Activated naive CD8-positive, alpha-beta T cell treated with anti-CD3 and anti-CD28 coated beads, Interleukin-2, amount 50 U/mL, for 24 hours (primary cell): ENCODE results near the gene MTHFD1.
A peak's percentile ranks its signal among the peaks of the same experiment; 100 is the strongest.

Experiments
- ATAC-seq: fragments of 150-1000 bp; cut with Tn5 transposase; one replicate; pipeline ENCODE4 v1.10.0; 2021
- DNase-seq: peaks from one replicate; pipeline ENCODE4 v3.0.0; 2021
- H3K27ac Mint-ChIP-seq: one replicate; pipeline ENCODE4 v1.8.0; 2021; ENCODE audit warnings: mild to moderate bottlenecking, mixed read lengths
- H3K27me3 Mint-ChIP-seq: one replicate; pipeline ENCODE4 v1.8.0; 2021; ENCODE audit warnings: mixed read lengths
- H3K36me3 Mint-ChIP-seq: one replicate; pipeline ENCODE4 v1.8.0; 2021; ENCODE audit warnings: low read depth, mixed read lengths
- H3K4me1 Mint-ChIP-seq: one replicate; pipeline ENCODE4 v1.8.0; 2021; ENCODE audit warnings: mixed read lengths
- H3K4me3 Mint-ChIP-seq: one replicate; pipeline ENCODE4 v1.8.0; 2021; ENCODE audit warnings: mild to moderate bottlenecking, moderate library complexity, mixed read lengths
- H3K9me3 Mint-ChIP-seq: one replicate; pipeline ENCODE4 v1.8.0; 2021; ENCODE audit warnings: mixed read lengths

The MTHFD1 gene

GRCh38 chr14:64476438-64476837 is 88.3 kb downstream of the MTHFD1 start:
- Mint-ChIP-seq H3K27ac (no peak overlapping the region), H3K27me3 (no peaks in the 10 kb centered on the region), H3K4me1 (peaks cover 19% of the 10 kb centered on the region), H3K36me3 (peaks cover 10% of the 10 kb centered on the region), H3K9me3 (no peaks in the 10 kb centered on the region), H3K4me3 (no peak overlapping the region)
- ATAC-seq (no peak), DNase-seq (no peak)

DNA sequence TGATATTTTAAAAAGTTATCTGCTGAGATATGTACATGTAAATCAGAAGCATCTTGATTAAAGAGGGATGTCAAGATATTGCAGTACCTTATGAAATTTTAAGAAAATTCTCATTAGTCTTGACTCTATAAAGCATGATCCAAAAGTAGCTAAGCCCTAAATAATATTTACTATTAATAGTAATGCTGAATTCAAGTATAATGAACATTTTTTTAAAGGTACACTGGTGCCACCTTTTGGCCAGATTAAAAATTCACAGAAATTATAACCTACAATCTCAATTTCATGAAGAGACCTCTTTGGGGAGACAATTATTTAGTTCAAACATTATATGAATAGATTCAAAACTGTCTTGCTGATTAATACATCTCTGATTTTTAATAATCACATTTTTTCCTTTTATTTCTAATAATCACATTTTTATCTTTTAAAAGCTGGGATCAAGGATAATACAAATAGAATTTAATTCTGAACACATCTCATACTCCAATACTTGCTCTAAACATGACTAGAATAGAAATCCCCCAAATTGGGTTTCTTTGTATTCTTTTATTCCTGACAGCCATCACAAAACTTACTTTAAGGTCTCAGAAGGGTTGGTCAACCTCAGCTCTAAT is 90.6 kb downstream of the MTHFD1 start:
- Mint-ChIP-seq H3K4me1 (peaks cover 21% of the 10 kb centered on the region), H3K4me3 (no peak overlapping the region), H3K27ac (no peak overlapping the region), H3K36me3 (peaks cover 11% of the 10 kb centered on the region), H3K27me3 (no peaks in the 10 kb centered on the region), H3K9me3 (no peaks in the 10 kb centered on the region)
- no peak for ATAC-seq
- no peak for DNase-seq

DNA sequence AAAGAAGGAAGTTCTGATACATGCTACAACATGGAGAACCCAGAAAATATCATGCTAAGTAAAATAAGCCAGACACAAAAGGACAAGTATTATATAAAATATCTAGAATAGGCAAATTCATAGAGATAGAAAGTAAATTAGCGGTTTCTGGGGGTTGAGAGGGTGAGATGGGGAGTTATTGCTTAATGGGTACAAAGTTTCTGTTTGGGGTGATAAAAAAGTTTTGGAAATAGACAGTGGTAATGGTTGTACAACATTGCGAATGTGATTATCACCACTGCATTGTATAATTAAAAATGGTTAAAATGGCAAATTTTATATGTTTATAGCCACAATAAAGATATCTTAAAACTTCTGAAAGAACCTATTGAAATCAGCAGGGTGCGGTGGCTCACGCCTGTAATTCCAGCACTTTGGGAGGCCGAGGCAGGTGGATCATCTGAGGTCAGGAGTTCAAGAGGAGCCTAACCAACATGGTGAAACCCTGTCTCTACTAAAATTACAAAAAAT is 100.5 kb downstream of the MTHFD1 start:
- no peak for ATAC-seq
- no peak overlapping the region for H3K27ac Mint-ChIP-seq

GRCh38 chr14:64491637-64492036 is 103.5 kb downstream of the MTHFD1 start:
- Mint-ChIP-seq H3K27ac (no peak overlapping the region), H3K9me3 (no peaks in the 10 kb centered on the region), H3K4me1 (peaks cover 35% of the 10 kb centered on the region), H3K36me3 (peaks cover 42% of the 10 kb centered on the region), H3K27me3 (no peaks in the 10 kb centered on the region), H3K4me3 (no peak overlapping the region)
- ATAC-seq = no peak
- no peak for DNase-seq

More for the DNA sequence above, 100.5 kb downstream of the MTHFD1 start:
- Mint-ChIP-seq H3K4me1 (peaks cover 22% of the 10 kb centered on the region), H3K36me3 (peaks cover 51% of the 10 kb centered on the region), H3K9me3 (no peaks in the 10 kb centered on the region), H3K27me3 (no peaks in the 10 kb centered on the region), H3K4me3 (no peak overlapping the region)
- DNase-seq = no peak

GRCh38 chr14:64493455-64493854 is 105.3 kb downstream of the MTHFD1 start:
- ATAC-seq = no peak
- Mint-ChIP-seq H3K27me3 (no peaks in the 10 kb centered on the region), H3K27ac (no peak overlapping the region), H3K9me3 (no peaks in the 10 kb centered on the region), H3K4me1 (peaks cover 47% of the 10 kb centered on the region), H3K36me3 (peaks cover 31% of the 10 kb centered on the region), H3K4me3 (no peak overlapping the region)
- no peak for DNase-seq

- Mint-ChIP-seq H3K27me3 (no peaks in the 10 kb centered on the region), H3K4me1 (peaks cover 62% of the 10 kb centered on the region), H3K36me3 (peaks cover 39% of the 10 kb centered on the region), H3K27ac (no peak overlapping the region), H3K4me3 (no peak overlapping the region), H3K9me3 (no peaks in the 10 kb centered on the region)
- DNase-seq (no peak), ATAC-seq (no peak)
Measured at GRCh38 chr14:64495252-64495651, 107.1 kb downstream of the MTHFD1 start.

DNA sequence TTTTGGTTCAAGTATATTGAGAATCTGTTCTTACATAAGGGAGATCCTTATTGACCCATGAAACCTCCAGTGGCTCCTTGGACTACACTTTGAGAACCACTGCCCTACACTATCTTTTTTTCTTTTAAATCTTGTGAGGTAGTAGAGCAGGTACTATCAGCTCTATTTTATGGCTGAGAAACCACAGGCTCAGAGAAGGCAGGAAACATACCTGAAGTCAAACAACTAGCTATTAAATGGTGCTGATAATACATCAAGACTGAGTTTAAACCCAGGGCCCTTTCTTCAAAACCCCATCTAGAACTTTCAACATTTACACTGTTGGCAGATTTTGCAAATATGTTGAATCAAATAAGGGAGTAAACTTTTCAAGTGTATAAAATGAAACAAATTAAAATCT is 108.6 kb downstream of the MTHFD1 start:
- Mint-ChIP-seq H3K27me3 (no peaks in the 10 kb centered on the region), H3K9me3 (no peaks in the 10 kb centered on the region), H3K27ac (no peak overlapping the region), H3K4me3 (no peak overlapping the region), H3K4me1 (peaks cover 69% of the 10 kb centered on the region), H3K36me3 (peaks cover 29% of the 10 kb centered on the region)
- ATAC-seq (no peak), DNase-seq (no peak)

- no peaks in the 10 kb centered on the region for H3K27me3 Mint-ChIP-seq
- DNase-seq = no peak
- H3K4me3 Mint-ChIP-seq = peak overlapping the region; percentile 95
- peak overlapping the region; percentile 95 for H3K27ac Mint-ChIP-seq
- H3K9me3 Mint-ChIP-seq = no peaks in the 10 kb centered on the region
- peaks cover 55% of the 10 kb centered on the region for H3K4me1 Mint-ChIP-seq
- no peak for ATAC-seq
- H3K36me3 Mint-ChIP-seq = peaks cover 24% of the 10 kb centered on the region
Measured at GRCh38 chr14:64500088-64500487, 111.9 kb downstream of the MTHFD1 start.

DNA sequence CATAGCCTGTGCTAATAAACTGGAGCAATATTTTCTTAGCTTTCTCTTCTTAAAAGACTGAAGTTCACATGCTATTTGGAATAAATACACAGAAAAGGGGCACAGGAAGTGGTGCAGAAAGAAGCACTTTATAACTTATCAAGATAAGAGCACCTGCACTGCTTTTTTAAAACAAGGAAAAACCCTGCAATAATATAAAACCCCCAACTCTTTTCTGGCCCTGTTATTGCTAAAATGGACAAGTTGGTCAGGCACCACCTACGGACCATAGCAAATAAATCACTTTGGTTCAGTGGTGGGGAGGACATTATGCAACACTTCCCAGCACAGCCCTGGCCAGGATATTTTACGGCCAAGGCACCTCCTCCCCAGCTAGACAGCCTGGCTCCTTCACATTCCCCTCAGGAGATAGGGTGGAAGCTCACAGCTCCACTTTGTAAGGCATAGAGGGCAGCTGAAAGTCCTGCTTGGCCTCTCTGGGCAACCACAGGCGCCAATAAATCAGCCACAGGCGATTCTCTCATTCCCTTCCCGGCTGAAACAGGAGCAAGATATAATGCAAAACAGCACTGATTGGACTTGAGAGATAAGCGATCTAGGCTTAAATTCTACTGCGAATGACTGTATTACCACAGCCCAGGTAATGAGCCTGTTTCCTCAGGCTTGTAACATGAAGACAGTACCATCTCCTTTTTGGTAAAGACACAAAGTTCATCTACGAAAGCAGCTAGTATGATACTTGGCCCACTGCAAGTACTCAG is 113.4 kb downstream of the MTHFD1 start:
- H3K36me3 Mint-ChIP-seq = peaks cover 36% of the 10 kb centered on the region
- peak overlapping the region; percentile 95 for H3K27ac Mint-ChIP-seq
- peaks cover 60% of the 10 kb centered on the region for H3K4me1 Mint-ChIP-seq
- no peak for ATAC-seq
- peak; percentile 11 for DNase-seq
- peak overlapping the region; percentile 95 for H3K4me3 Mint-ChIP-seq
- no peaks in the 10 kb centered on the region for H3K27me3 Mint-ChIP-seq
- H3K9me3 Mint-ChIP-seq = no peaks in the 10 kb centered on the region

DNA sequence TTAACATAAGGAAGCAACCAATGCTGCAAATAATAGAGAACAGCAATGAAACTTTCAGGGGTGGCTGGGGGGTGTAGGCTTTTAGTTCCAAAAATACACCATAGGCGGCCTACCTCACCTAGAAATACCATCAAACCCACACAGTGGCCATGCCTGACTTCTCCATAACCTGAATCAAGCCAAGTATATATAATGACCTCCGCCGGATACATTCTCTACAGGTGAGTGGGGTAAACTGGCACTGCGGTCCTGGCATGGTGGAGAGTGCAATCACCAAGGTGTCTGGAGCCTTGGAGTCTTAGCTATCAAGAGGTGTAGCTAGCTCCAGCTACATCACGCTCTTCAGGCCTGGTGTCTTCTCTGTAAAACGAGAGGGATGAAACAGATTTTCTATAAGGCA is 114.3 kb downstream of the MTHFD1 start:
- peaks cover 62% of the 10 kb centered on the region for H3K4me1 Mint-ChIP-seq
- peak; percentile 10 for DNase-seq
- peaks cover 42% of the 10 kb centered on the region for H3K36me3 Mint-ChIP-seq

DNA sequence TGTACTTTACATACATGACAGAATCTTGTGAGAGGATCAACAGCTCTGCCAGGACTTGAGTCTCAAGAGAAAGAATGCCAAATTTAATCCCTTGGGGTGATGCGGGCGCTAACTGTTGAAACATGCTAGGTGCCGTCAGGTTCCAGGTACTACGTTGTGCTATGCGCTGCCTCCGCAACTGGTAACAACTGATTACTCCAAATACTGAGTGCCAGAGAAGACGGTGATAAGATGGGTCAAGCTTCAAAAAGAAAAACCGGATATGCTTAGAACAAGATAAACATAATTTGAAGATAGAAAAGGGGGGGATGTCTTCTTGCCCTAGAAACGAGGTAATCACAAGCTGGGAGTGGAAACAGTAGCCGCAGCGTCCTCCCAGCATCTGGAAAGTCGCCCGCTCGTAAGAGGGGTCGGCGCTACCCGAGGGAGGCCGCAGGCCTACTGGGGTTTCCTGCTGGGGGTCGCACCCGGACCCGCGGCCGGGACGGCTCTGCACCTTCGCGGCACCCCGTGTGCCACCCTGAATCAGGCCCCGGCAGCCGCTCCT is 114.8 kb downstream of the MTHFD1 start:
- H3K27ac Mint-ChIP-seq = peak overlapping the region; percentile 95
- DNase-seq = peak; percentile 18
- no peaks in the 10 kb centered on the region for H3K9me3 Mint-ChIP-seq
- H3K4me1 Mint-ChIP-seq = peaks cover 62% of the 10 kb centered on the region
- H3K36me3 Mint-ChIP-seq = peaks cover 39% of the 10 kb centered on the region
- H3K4me3 Mint-ChIP-seq = peak overlapping the region; percentile 95
- no peak for ATAC-seq
- H3K27me3 Mint-ChIP-seq = no peaks in the 10 kb centered on the region

More for the DNA sequence above, 114.3 kb downstream of the MTHFD1 start:
- H3K9me3 Mint-ChIP-seq = no peaks in the 10 kb centered on the region
- H3K27ac Mint-ChIP-seq = peak overlapping the region; percentile 95
- ATAC-seq = no peak
- H3K27me3 Mint-ChIP-seq = no peaks in the 10 kb centered on the region
- peak overlapping the region; percentile 95 for H3K4me3 Mint-ChIP-seq

DNA sequence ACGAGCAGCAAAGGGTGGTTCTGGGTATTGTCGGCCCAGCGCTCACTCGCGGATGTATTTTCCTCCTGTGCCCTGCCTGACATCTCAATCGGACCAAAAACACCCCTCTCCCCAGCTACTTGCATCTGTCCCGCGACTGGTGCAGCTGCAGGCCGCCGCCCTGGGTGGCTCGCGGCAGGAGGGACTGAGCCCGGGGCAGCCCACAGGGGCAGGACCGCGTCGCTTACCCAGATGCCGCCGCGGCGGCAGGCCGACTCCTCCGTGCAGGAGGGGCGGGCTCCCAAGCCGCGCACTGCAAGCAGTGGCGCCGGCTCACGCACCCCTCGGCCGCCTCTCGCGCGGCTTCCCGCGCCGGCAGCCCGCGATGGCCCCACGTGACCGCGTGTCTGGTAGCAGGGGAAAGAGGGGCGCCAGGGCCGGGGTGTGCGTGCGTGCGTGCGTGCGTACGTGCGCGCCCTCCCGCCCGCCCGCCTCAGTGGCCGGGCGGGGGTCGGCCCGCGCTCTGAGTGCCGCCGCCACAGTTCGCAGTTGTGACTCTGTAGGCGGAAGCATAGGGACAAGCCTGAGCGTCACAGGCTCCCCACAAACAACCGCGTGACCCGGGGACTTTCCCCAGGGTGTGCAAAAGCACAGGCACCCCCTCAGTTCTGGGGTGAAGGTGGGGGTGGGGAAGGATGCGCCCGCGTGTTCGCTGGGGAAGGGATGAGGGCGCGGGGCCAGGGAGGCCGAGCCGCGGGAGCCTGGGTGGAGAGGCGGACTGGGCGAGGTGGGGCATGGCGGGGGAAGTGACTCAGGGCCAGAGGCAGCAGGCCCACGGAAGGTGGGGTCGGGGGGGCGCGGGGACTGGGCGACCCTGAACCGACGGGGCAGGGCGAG is 115.5 kb downstream of the MTHFD1 start, which contains the start of gene ZBTB25:
TSS of gene ZBTB25 (minus strand) at position 405 of the 876 bp plus-strand sequence. CDS start 13,305 bp downstream, outside the sequence.
- H3K27me3 Mint-ChIP-seq = no peaks in the 10 kb centered on the region
- H3K4me3 Mint-ChIP-seq = peak within 1 kb of the TSS; percentile 95
- peak within 1 kb of the TSS; percentile 99 for H3K27ac Mint-ChIP-seq
- ATAC-seq (peak; percentile 65), DNase-seq (peak; percentile 94)
- peaks cover 67% of the 10 kb centered on the region for H3K4me1 Mint-ChIP-seq
- no peaks in the 10 kb centered on the region for H3K9me3 Mint-ChIP-seq
- peaks cover 38% of the 10 kb centered on the region for H3K36me3 Mint-ChIP-seq

DNA sequence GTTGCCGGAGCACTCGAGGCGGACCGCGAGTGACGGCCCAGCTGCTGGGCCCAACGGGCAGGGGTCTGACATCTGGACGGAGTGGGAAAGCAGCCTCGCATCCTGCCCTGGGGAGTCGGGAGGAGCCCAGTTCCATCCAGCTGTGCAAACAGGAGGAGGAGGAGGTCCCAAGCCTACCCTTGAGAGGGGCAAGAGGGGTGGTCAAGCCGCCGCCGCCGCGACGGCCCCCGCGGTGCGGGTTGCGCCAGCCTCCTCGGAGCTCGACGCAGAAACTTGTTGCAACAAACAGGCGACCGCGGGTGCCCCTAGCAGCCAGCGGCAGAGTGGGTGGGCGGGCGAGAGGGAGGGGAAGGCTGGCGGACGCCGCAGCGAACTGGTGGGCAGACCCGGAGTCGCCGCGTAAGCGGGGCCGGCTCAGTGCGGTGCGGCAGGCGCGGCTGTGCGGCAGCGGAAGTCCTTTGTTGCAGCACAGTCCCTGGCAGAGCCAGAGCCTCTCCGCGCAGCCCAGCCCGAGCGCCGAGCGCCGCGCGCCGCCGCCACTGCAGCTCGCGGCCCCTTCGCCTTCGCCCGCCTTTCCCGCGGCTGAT is 116.2 kb downstream of the MTHFD1 start, which contains the start of gene ZBTB1:
TSS of gene ZBTB1 (plus strand) at position 461 of the 587 bp plus-strand sequence. CDS start 16,735 bp downstream, outside the sequence.
- H3K4me3 Mint-ChIP-seq = peak within 1 kb of the TSS; percentile 93
- ATAC-seq = peak; percentile 59
- H3K9me3 Mint-ChIP-seq = no peaks in the 10 kb centered on the region
- peaks cover 35% of the 10 kb centered on the region for H3K36me3 Mint-ChIP-seq
- peaks cover 69% of the 10 kb centered on the region for H3K4me1 Mint-ChIP-seq
- H3K27me3 Mint-ChIP-seq = no peaks in the 10 kb centered on the region
- DNase-seq = peak; percentile 88
- peak within 1 kb of the TSS; percentile 99 for H3K27ac Mint-ChIP-seq
